Retinal pigment epithelial cell (primary cell): ENCODE data around the gene SAG.

Experiments used
- DNase-seq: peaks from one replicate; pipeline ENCODE4 v3.0.0-alpha.2; 2010; ENCODE audit warnings: low read depth
- H3K4me3 ChIP-seq: 2 replicates; pipeline ENCODE4 v1.5.1; 2011; ENCODE audit warnings: mild to moderate bottlenecking, low read length, control low read depth, moderate library complexity
- CTCF ChIP-seq: conservative IDR thresholded peaks from 2 replicates; pipeline ENCODE4 v1.5.1; 2011; ENCODE audit warnings: low read depth, low read length, control low read depth, inconsistent platforms

Gene SAG

GRCh38 chr2:233264667-233265066, 42.9 kb upstream of the SAG start:
- DNase-seq: no peak
- H3K4me3 ChIP-seq: no peak overlapping the region
- no peak for TF ChIP-seq CTCF

- TF ChIP-seq CTCF: no peak
- no peak overlapping the region for H3K4me3 ChIP-seq
- DNase-seq: no peak
Measured at GRCh38 chr2:233265899-233266431, 41.7 kb upstream of the SAG start.

- H3K4me3 ChIP-seq: no peak overlapping the region
- TF ChIP-seq CTCF: no peak
- no peak for DNase-seq
Measured at GRCh38 chr2:233266481-233266880, 41.1 kb upstream of the SAG start.

GRCh38 chr2:233267516-233268245, 39.9 kb upstream of the SAG start:
- H3K4me3 ChIP-seq: no peak overlapping the region
- DNase-seq: no peak

GRCh38 chr2:233270366-233270765, 37.2 kb upstream of the SAG start:
- no peak for DNase-seq
- H3K4me3 ChIP-seq: no peak overlapping the region
- no peak for TF ChIP-seq CTCF

More at GRCh38 chr2:233267516-233268245, 39.9 kb upstream of the SAG start:
- TF ChIP-seq CTCF: no peak

- no peak for DNase-seq
- no peak for TF ChIP-seq CTCF
- no peak overlapping the region for H3K4me3 ChIP-seq
Measured at GRCh38 chr2:233270951-233271350, 36.7 kb upstream of the SAG start.

- DNase-seq: no peak
- no peak for TF ChIP-seq CTCF
- no peak overlapping the region for H3K4me3 ChIP-seq
Measured at GRCh38 chr2:233271693-233272092, 35.9 kb upstream of the SAG start.
